ENCODE results near the gene ZFHX3. TPM values are rescaled to one million over a fixed set of nuclear protein-coding genes. Genes with fewer than 3 reads are reported as not detected.

The ZFHX3 gene
- total and polyA plus RNA-seq, 9 donors, result 3.4 to 17.6 (median 11.9) TPM

- H3K4me1 ChIP-seq (ENCODE audit: insufficient read depth), result no peaks in the 10 kb centered on the region
- H3K27ac ChIP-seq, result no peak overlapping the region
- no peak overlapping the region for H3K4me3 ChIP-seq
- 94 to 95% (median 94%) methylated on average over 2 of the region's 2 CpGs for WGBS, 3 donors
- no peaks in the 10 kb centered on the region for H3K36me3 ChIP-seq
- intact Hi-C loops (cut with DNase I), result loop anchor here in 3 of 4 donors (10.0 kb wide), 2 partner anchors 211 to 351 kb away; partner anchors contain the start of gene ZFHX3 (in 2 of the 3)
- H3K9me3 ChIP-seq, result no peaks in the 10 kb centered on the region
- no peak for TF ChIP-seq EP300 (IDR thresholded peaks at IDR 0.05)
- TF ChIP-seq POLR2A (IDR thresholded peaks at IDR 0.05), result no peak
- no peak for TF ChIP-seq CTCF (IDR thresholded peaks at IDR 0.05)
- DNase-seq, result no peak
- H3K27me3 ChIP-seq, result no peaks in the 10 kb centered on the region
These were observed 214.0 kb downstream of the ZFHX3 start for GRCh38 chr16:72833969-72834368.

GRCh38 chr16:72833482-72833881 lies 214.4 kb downstream of the ZFHX3 start:
- no peaks in the 10 kb centered on the region for H3K36me3 ChIP-seq
- H3K27ac ChIP-seq, result no peak overlapping the region
- no peak overlapping the region for H3K4me3 ChIP-seq
- DNase-seq, result no peak
- no peaks in the 10 kb centered on the region for H3K4me1 ChIP-seq (ENCODE audit: insufficient read depth)
- no peak for TF ChIP-seq CTCF (IDR thresholded peaks at IDR 0.05)
- no peak for TF ChIP-seq POLR2A (IDR thresholded peaks at IDR 0.05)
- no peak for TF ChIP-seq EP300 (IDR thresholded peaks at IDR 0.05)
- intact Hi-C loops (cut with DNase I), result loop anchor here in 3 of 4 donors (10.0 kb wide), 2 partner anchors 211 to 351 kb away; partner anchors contain the start of gene ZFHX3 (in 2 of the 3)
- H3K27me3 ChIP-seq, result no peaks in the 10 kb centered on the region
- no peaks in the 10 kb centered on the region for H3K9me3 ChIP-seq
- 93 to 95% (median 94%) methylated on average over 3 of the region's 3 CpGs for WGBS, 3 donors

GRCh38 chr16:72832621-72833248 lies 215.2 kb downstream of the ZFHX3 start:
- no peaks in the 10 kb centered on the region for H3K4me1 ChIP-seq (ENCODE audit: insufficient read depth)
- TF ChIP-seq POLR2A (IDR thresholded peaks at IDR 0.05) (no peak), CTCF (IDR thresholded peaks at IDR 0.05) (peak; percentile 80 to 88 (median 81)), EP300 (IDR thresholded peaks at IDR 0.05) (no peak)

GRCh38 chr16:72829846-72830775 lies 217.8 kb downstream of the ZFHX3 start:
- H3K9me3 ChIP-seq, result no peaks in the 10 kb centered on the region
- TF ChIP-seq EP300 (IDR thresholded peaks at IDR 0.05) (no peak), CTCF (IDR thresholded peaks at IDR 0.05) (no peak), POLR2A (IDR thresholded peaks at IDR 0.05) (no peak)
- intact Hi-C loops (cut with DNase I), result loop anchor here (10.0 kb wide), 3 partner anchors 215 to 365 kb away; partner anchors contain the start of gene ZFHX3 (in 2 of the 4)
- WGBS, 3 donors, result 77 to 81% (median 80%) methylated on average over 12 of the region's 12 CpGs
- H3K4me1 ChIP-seq (ENCODE audit: insufficient read depth), result no peaks in the 10 kb centered on the region
- H3K27me3 ChIP-seq, result no peaks in the 10 kb centered on the region
- DNase-seq, result no peak
- H3K36me3 ChIP-seq, result no peaks in the 10 kb centered on the region
- H3K4me3 ChIP-seq, result no peak overlapping the region
- no peak overlapping the region for H3K27ac ChIP-seq

More at GRCh38 chr16:72832621-72833248, 215.2 kb downstream of the ZFHX3 start:
- H3K36me3 ChIP-seq, result no peaks in the 10 kb centered on the region
- intact Hi-C loops (cut with DNase I), result loop anchor here in 3 of 4 donors (10.0 kb wide), 2 partner anchors 212 to 352 kb away; partner anchors contain the start of gene ZFHX3 (in 2 of the 3)
- no peaks in the 10 kb centered on the region for H3K9me3 ChIP-seq
- H3K27me3 ChIP-seq, result no peaks in the 10 kb centered on the region
- no peak overlapping the region for H3K4me3 ChIP-seq
- WGBS, 3 donors, result 19 to 25% (median 23%) methylated on average over 13 of the region's 13 CpGs
- no peak overlapping the region for H3K27ac ChIP-seq
- DNase-seq, result peak; percentile 71 to 89 (median 86)

All from ovary (tissue), 9 donors.